ENCODE data around the gene HIGD1C. TPM values are rescaled to one million over a fixed set of nuclear protein-coding genes. Genes with fewer than 3 reads are reported as not detected.

HIGD1C gene
- total and polyA plus RNA-seq, 2 of the 8 experiments (the other 6 are each of a cell fraction or from before 2014, with no cell fraction given): not detected

- H4K8ac ChIP-seq (ENCODE audit: extremely low read depth, insufficient read depth, low read length): no peak overlapping the region
- H4K5ac ChIP-seq (ENCODE audit: insufficient read length, low read depth, low read length): no peak overlapping the region
- no peak overlapping the region for H3K9ac ChIP-seq (replicated peaks in 1 of 4; ENCODE audit: extremely low read depth in 1 of 4, low read depth in 3 of 4, low read length in 3 of 4)
- H3K56ac ChIP-seq (replicated peaks; ENCODE audit: insufficient read length, low read depth, low read length): no peak overlapping the region
- no peak overlapping the region for H2BK5ac ChIP-seq (ENCODE audit: low read depth, low read length)
- H3K4ac ChIP-seq (replicated peaks; ENCODE audit: insufficient read length, low read depth, low read length): no peak overlapping the region
- H2BK12ac ChIP-seq (ENCODE audit: low read depth, low read length): no peak overlapping the region
- no peaks in the 10 kb centered on the region for H3K27me3 ChIP-seq (replicated peaks in 1 of 4; ENCODE audit: control insufficient read depth in 3 of 4, extremely low read depth in 1 of 4, insufficient read depth in 3 of 4, low read length in 3 of 4)
- no peak overlapping the region for H2BK15ac ChIP-seq (ENCODE audit: low read length)
- DNase-seq (ENCODE audit: low read depth in 1 of 2, low spot score in 2 of 2): no peak
- no peak overlapping the region for H3K4me2 ChIP-seq (ENCODE audit: insufficient read depth in 1 of 2, low read depth in 2 of 2, low read length in 2 of 2)
- no peak overlapping the region for H3K4me3 ChIP-seq (ENCODE audit: extremely low read depth in 1 of 4, insufficient read depth in 2 of 4, low read depth in 3 of 4, low read length in 4 of 4)
- no peak overlapping the region for H3K14ac ChIP-seq (ENCODE audit: insufficient read length)
- 0 out of 2 replicates have a peak, but pooled peaks cover 2% of the 10 kb centered on the region for H3K79me1 ChIP-seq (ENCODE audit: low read depth, low read length)
- no peak overlapping the region for H2AFZ ChIP-seq (ENCODE audit: low read length)
- H3K23me2 ChIP-seq (ENCODE audit: low read depth, low read length): no peaks in the 10 kb centered on the region
- no peak overlapping the region for H3K27ac ChIP-seq (ENCODE audit: low read depth, low read length)
- no peak for FAIRE-seq
- peaks cover 0 to 4% (median 2%) of the 10 kb centered on the region in 4 experiments; a peak in 3 of 7 replicates for H3K4me1 ChIP-seq (replicated peaks in 1 of 4; ENCODE audit: control insufficient read depth in 3 of 4, insufficient read depth in 4 of 4, low read length in 3 of 4)
- no peak overlapping the region for H3K18ac ChIP-seq (ENCODE audit: extremely low read depth, low read length)
- H3K36me3 ChIP-seq (ENCODE audit: control insufficient read depth in 2 of 4, insufficient read depth in 4 of 4, low read length in 3 of 4): peaks cover 0 to 3% (median 0%) of the 10 kb centered on the region in 4 experiments; a peak in 3 of 8 replicates
- H3K79me2 ChIP-seq (ENCODE audit: control insufficient read depth in 1 of 2, insufficient read depth in 2 of 2, low read length in 2 of 2): peaks cover 0 to 63% of the 10 kb centered on the region in 2 experiments; a peak in 2 of 4 replicates
- H2BK120ac ChIP-seq (replicated peaks; ENCODE audit: low read depth, low read length): no peak overlapping the region
- H3K23ac ChIP-seq (ENCODE audit: insufficient read length): no peak overlapping the region
- no peak overlapping the region for H2AK5ac ChIP-seq (ENCODE audit: low read depth, low read length)
- no peak overlapping the region for H2BK20ac ChIP-seq (ENCODE audit: low read length)
- POLR2A ChIA-PET (ENCODE audit: partially characterized antibody): interaction anchor here (0.6 to 3.3 kb wide), 4 partner anchors 13 to 146 kb away, joined by 3 to 12 read pairs (median 4); partner anchors contain the start of genes CSRNP2 and SLC11A2
- TF ChIP-seq TBP (IDR thresholded peaks at IDR 0.05; ENCODE audit: low read depth, low read length) (no peak), GABPA (IDR thresholded peaks at IDR 0.05; ENCODE audit: borderline replicate concordance, insufficient read depth, low read length) (no peak), POU5F1 (IDR thresholded peaks at IDR 0.05; ENCODE audit: low read depth, low read length) (no peak), EGR1 (IDR thresholded peaks at IDR 0.05; ENCODE audit: borderline replicate concordance, low read depth, low read length) (no peak), SP1 (IDR thresholded peaks at IDR 0.05; ENCODE audit: low read depth, low read length) (no peak), SRF (IDR thresholded peaks at IDR 0.05; ENCODE audit: low read depth, low read length) (no peak), HDAC6 (IDR thresholded peaks at IDR 0.05; ENCODE audit: low read depth, low read length) (no peak)
- TF ChIP-seq, protein P1, sequence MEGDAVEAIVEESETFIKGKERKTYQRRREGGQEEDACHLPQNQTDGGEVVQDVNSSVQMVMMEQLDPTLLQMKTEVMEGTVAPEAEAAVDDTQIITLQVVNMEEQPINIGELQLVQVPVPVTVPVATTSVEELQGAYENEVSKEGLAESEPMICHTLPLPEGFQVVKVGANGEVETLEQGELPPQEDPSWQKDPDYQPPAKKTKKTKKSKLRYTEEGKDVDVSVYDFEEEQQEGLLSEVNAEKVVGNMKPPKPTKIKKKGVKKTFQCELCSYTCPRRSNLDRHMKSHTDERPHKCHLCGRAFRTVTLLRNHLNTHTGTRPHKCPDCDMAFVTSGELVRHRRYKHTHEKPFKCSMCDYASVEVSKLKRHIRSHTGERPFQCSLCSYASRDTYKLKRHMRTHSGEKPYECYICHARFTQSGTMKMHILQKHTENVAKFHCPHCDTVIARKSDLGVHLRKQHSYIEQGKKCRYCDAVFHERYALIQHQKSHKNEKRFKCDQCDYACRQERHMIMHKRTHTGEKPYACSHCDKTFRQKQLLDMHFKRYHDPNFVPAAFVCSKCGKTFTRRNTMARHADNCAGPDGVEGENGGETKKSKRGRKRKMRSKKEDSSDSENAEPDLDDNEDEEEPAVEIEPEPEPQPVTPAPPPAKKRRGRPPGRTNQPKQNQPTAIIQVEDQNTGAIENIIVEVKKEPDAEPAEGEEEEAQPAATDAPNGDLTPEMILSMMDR (IDR thresholded peaks at IDR 0.05; ENCODE audit: control extremely low read depth in 1 of 3, insufficient read depth in 1 of 3, low read depth in 1 of 3, low read length in 3 of 3): no peak
- no peaks in the 10 kb centered on the region for H4K20me1 ChIP-seq (replicated peaks in 1 of 2; ENCODE audit: control insufficient read depth in 1 of 2, insufficient read depth in 2 of 2, low read length in 2 of 2)
- no peak overlapping the region for H4K91ac ChIP-seq (replicated peaks; ENCODE audit: insufficient read length, low read length)
- no peaks in the 10 kb centered on the region for H3K9me3 ChIP-seq (ENCODE audit: insufficient read depth in 2 of 2, low read depth in 1 of 2, low read length in 1 of 2)
- 95% methylated on average over 5 of the region's 5 CpGs; no CpG with 5 or more reads in 1 of the 2 experiments for WGBS, 2 experiments (ENCODE audit: extremely low coverage in 1 of 2, insufficient coverage in 1 of 2, insufficient read length in 1 of 2, insufficient replicate concordance in 2 of 2, low coverage in 1 of 2, low lambda C conversion rate in 2 of 2, missing lambda C conversion rate in 1 of 2)
- CTCF ChIA-PET (ENCODE audit: partially characterized antibody): interaction anchor here (0.9 to 1.6 kb wide), 4 partner anchors 9 to 26 kb away, joined by 3 to 7 read pairs (median 5); no protein-coding TSS in a partner anchor
Measured at GRCh38 chr12:51012570-51013236, 60.4 kb downstream of the HIGD1C start.

Data from H1 (cell line).